ENCODE data around the gene CAMK1.
A peak's percentile ranks its signal among the peaks of the same experiment; 100 is the strongest.

Gene CAMK1

DNA sequence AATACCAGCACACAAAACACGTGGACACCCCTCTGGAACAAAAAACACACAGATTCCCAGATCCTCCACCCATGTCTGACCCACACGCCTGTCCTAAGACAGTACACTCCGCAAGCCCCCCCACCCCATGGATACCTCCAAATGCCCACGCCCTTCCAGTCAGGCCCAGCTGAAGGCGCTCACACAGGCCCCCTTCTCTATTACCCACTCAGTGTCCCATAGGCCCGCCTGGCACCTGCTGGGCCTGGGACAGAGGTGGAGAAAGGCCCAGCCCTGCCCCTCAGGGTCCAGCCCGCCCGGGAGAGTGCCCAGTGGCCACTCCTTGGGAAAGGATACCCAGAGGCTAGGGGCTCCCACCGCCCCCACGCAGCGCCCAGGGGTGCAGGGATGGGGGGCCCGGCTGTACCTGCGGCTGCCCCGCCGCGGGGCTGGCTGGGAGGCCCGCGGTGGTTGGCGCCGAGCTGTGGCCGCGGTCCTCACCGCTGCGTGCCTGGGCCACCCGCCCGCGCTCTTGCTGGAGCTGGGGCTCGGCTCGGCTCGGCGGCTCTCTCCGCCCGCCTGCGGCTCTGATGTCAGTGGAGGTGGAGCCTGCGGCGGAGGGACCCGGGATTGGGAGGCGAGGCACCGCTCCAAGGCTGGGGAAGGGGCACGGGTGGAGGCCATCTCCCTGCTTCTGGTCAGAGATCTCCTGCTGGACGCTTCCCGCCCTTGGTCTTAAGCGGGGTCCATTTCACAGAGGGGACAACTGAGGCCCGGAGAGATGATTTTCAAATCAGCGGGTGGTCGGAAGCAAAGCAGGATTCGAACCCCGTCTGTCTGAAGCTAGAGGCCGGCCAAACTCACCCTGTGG lies at the start of gene CAMK1:
Gene CAMK1 (minus strand): TSS at position 522 of the 850 bp plus-strand sequence. CDS start 2,198 bp downstream, outside the sequence.
- Mint-ChIP-seq H3K4me1 (peaks cover 27% of the 10 kb centered on the region), H3K27ac (ENCODE audit: low read depth) (peak within 1 kb of the TSS; percentile 80), H3K9me3 (no peaks in the 10 kb centered on the region), H3K36me3 (ENCODE audit: insufficient read depth) (no peaks in the 10 kb centered on the region), H3K4me3 (peak within 1 kb of the TSS; percentile 25), H3K27me3 (no peaks in the 10 kb centered on the region)
- DNase-seq (ENCODE audit: low spot score in 2 of 2) (no peak), ATAC-seq (replicated peaks; ENCODE audit: extremely low read depth, poor library complexity, severe bottlenecking) (peak; percentile 75)

DNA sequence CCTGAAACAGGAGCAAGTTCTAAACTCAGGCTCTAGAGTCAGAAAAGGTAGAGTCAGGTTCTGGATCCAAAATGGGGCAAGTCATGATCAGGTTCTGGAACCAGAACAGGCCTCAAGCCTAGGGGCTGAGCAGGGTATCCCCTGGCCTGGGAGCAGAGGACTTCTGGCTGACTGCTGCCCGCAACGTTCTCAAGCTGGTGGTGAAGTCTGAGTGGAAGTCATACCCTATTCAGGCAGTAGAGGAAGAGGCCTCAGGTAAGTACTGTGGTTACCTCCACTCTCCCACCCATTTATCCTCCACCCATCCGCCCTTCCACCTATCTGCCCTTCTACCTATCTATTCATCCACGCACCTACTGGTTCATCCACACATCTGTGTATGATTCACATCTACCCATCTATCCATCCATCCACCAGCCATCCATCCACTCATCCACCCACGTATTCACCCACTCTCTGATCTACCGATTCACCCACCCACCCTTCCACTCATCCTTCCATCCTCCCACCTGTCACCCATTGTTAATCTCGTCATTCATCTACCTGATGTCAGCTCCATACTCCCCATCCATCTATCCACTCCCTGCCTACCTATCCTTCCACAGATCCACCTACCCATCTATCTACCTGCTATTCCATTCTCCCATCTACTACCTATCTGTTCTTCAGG lies 49.1 kb upstream of the CAMK1 start:
- H3K4me1 Mint-ChIP-seq: no peaks in the 10 kb centered on the region
- H3K36me3 Mint-ChIP-seq (ENCODE audit: insufficient read depth): peaks cover 8% of the 10 kb centered on the region
- ATAC-seq (replicated peaks; ENCODE audit: extremely low read depth, poor library complexity, severe bottlenecking): no peak

DNA sequence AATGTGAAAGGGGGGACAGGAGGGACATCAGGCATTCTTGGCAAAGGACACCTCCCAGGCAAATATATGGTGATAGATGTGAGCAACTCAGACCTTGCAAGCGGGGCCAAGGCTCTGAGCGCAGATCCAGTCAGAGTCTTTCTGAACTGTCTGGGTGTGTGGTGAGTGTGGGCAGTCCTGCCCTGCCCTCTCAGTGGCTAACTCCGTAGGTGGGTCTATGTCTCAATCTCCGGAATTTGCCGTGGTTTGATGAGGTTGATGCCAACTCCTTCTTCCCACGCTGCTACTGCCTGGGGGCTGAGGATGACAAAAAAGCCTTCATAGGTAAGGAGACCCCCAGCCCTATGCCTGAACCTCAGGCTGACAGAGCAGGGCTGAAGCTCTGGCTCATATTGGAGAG lies 47.7 kb upstream of the CAMK1 start:
- no peaks in the 10 kb centered on the region for H3K4me1 Mint-ChIP-seq
- no peak overlapping the region for H3K4me3 Mint-ChIP-seq
- DNase-seq (ENCODE audit: low spot score in 2 of 2) (no peak), ATAC-seq (replicated peaks; ENCODE audit: extremely low read depth, poor library complexity, severe bottlenecking) (no peak)
- peaks cover 13% of the 10 kb centered on the region for H3K36me3 Mint-ChIP-seq (ENCODE audit: insufficient read depth)
- H3K9me3 Mint-ChIP-seq: no peaks in the 10 kb centered on the region
- no peak overlapping the region for H3K27ac Mint-ChIP-seq (ENCODE audit: low read depth)
- no peaks in the 10 kb centered on the region for H3K27me3 Mint-ChIP-seq

More for the DNA sequence above, 49.1 kb upstream of the CAMK1 start:
- H3K4me3 Mint-ChIP-seq: no peak overlapping the region
- DNase-seq (ENCODE audit: low spot score in 2 of 2): no peak
- H3K27me3 Mint-ChIP-seq: no peaks in the 10 kb centered on the region
- no peak overlapping the region for H3K27ac Mint-ChIP-seq (ENCODE audit: low read depth)
- no peaks in the 10 kb centered on the region for H3K9me3 Mint-ChIP-seq

DNA sequence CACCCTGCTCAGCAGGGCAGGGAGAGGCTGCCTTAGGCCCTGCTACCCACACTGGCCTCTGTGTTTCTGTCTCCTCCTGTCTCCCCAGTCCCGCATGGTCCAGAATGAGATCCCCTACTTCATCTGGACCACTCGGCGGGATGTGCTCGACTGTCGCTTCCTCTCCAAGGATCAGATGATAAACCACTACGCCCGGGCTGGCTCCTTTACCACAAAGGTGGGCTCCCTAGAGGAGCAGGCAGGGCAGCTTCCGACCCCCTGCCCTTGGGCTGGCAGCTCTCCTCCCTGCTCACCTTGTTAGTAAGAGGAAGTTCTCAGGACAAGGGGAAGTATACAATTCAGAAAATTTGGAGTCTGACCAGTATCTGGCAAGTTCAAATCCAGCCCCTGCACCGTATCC lies 46.2 kb upstream of the CAMK1 start:
- peaks cover 9% of the 10 kb centered on the region for H3K36me3 Mint-ChIP-seq (ENCODE audit: insufficient read depth)
- H3K27ac Mint-ChIP-seq (ENCODE audit: low read depth): no peak overlapping the region
- no peaks in the 10 kb centered on the region for H3K27me3 Mint-ChIP-seq
- no peaks in the 10 kb centered on the region for H3K9me3 Mint-ChIP-seq
- ATAC-seq (replicated peaks; ENCODE audit: extremely low read depth, poor library complexity, severe bottlenecking) (no peak), DNase-seq (ENCODE audit: low spot score in 2 of 2) (no peak)
- peaks cover 10% of the 10 kb centered on the region for H3K4me1 Mint-ChIP-seq
- H3K4me3 Mint-ChIP-seq: no peak overlapping the region

DNA sequence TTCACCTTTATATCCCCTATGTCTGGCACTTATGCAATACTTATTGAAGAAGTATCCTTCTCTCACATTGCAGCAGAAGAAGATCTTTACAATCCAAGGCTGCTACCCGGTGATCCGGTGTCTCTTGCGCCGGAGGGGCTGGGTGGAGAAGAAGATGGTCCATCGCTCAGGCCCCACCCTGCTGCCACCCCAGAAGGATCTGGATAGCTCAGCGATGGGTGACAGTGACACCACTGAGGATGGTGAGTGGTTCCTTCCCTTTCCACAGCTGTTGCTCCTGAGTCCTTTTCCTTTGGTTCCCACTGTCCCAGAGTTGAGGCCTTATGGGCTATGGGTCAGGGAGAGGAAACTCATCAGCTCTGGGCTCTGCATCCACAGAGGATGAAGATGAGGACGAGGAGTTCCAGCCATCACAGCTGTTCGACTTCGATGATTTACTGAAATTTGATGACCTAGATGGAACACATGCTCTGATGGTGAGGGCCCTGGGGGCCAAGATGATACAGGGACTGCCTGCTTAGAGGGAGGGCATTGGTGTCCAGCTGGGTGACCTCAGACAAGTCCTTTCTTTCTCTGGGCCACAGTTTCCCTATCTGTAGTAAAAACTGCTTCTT lies 43.2 kb upstream of the CAMK1 start:
- ATAC-seq (replicated peaks; ENCODE audit: extremely low read depth, poor library complexity, severe bottlenecking) (no peak), DNase-seq (ENCODE audit: low spot score in 2 of 2) (no peak)
- Mint-ChIP-seq H3K27me3 (no peaks in the 10 kb centered on the region), H3K27ac (ENCODE audit: low read depth) (peak overlapping the region; percentile 6), H3K4me3 (no peak overlapping the region), H3K9me3 (no peaks in the 10 kb centered on the region), H3K36me3 (ENCODE audit: insufficient read depth) (peaks cover 15% of the 10 kb centered on the region), H3K4me1 (peaks cover 33% of the 10 kb centered on the region)

DNA sequence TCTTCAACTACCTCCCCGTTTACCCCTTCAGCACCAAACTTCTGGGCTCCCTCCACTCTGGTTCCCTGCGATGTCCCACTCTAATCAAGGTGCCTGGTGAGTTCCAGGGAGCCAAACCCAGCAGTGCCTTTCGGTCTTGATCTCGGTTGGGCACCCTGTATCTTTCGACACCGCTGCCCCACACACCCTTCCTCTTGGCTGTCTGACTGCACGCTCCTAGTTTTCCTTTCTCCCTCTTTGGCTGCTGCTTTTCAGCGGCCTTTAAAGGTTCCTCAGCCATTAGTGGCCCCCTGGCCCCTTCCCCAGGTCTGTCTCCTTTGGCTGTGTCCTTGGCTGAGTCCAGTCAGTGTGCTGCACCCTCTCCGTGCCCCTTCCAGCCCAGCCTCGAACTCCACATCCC lies 41.1 kb upstream of the CAMK1 start:
- Mint-ChIP-seq H3K36me3 (ENCODE audit: insufficient read depth) (peaks cover 24% of the 10 kb centered on the region), H3K27me3 (no peaks in the 10 kb centered on the region), H3K27ac (ENCODE audit: low read depth) (peak overlapping the region; percentile 93), H3K9me3 (no peaks in the 10 kb centered on the region), H3K4me1 (peaks cover 38% of the 10 kb centered on the region), H3K4me3 (peak overlapping the region; percentile 73)
- ATAC-seq (replicated peaks; ENCODE audit: extremely low read depth, poor library complexity, severe bottlenecking): no peak
- no peak for DNase-seq (ENCODE audit: low spot score in 2 of 2)

DNA sequence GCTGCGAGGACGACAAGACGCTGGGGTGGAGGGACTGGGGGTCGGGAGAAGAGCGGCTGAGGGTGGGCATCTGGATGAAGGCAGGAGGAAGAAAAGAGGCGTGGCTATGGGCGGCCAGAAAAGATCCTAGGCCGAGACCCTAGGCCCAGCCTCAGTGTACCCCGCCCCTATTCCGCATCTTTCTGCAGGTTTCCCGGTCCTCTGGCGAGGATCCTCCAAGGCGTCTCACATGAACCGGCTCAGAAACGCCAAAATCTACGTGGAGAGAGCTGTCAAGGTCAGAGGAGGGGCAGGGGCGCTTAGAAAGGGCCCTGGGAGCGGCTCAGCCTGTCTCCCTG lies 40.7 kb upstream of the CAMK1 start:
- Mint-ChIP-seq H3K4me1 (peaks cover 38% of the 10 kb centered on the region), H3K27me3 (no peaks in the 10 kb centered on the region), H3K4me3 (peak overlapping the region; percentile 73), H3K9me3 (no peaks in the 10 kb centered on the region), H3K27ac (ENCODE audit: low read depth) (peak overlapping the region; percentile 93), H3K36me3 (ENCODE audit: insufficient read depth) (peaks cover 28% of the 10 kb centered on the region)
- DNase-seq (ENCODE audit: low spot score in 2 of 2): no peak
- ATAC-seq (replicated peaks; ENCODE audit: extremely low read depth, poor library complexity, severe bottlenecking): no peak

DNA sequence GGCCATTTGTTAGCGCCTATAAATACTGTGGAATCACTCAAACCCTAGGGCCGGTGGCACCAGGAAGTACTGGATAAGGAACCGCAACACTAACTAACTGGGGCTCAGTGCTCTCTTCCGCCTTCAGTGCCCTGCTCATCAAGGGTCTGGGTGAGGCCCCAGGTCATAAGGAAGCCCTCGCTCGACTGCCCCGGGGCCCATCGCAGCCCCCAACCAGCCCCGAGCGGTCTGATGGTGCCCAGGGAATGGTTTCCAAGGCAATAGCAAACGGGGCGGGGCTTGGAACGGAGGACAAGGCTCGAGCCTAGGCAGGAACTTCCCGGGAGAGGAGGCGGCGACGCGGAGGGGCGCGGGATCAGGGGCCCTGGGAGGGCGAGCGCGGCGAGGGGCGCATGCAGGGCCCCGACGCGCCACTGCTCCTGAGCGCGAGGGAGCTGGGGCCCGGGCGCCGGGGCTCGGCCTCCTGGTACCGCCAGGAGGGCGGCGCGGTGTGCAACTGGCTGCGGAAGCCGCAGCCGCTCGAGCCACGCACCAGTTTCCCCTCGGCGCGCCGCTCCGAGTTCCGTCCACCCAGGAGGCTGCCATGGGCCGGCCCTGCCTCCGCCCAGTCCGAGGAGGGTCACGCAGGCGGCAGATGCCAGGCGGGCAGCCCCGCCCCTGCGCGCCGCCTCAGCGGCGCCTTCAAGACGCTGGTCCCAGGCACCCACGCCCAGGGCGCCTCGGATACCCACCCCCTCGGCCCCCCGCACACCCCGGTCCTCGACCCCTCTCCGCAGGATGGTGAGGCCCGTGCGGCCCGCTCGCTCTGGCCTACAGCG lies 40.1 kb upstream of the CAMK1 start, which contains the start of gene TTLL3:
Gene TTLL3 (plus strand): TSS at position 648 of the 818 bp plus-strand sequence. CDS start 400 bp downstream, outside the sequence.
- no peaks in the 10 kb centered on the region for H3K27me3 Mint-ChIP-seq
- H3K27ac Mint-ChIP-seq (ENCODE audit: low read depth): peak within 1 kb of the TSS; percentile 98
- H3K9me3 Mint-ChIP-seq: no peaks in the 10 kb centered on the region
- H3K4me1 Mint-ChIP-seq: peaks cover 38% of the 10 kb centered on the region
- peak within 1 kb of the TSS; percentile 73 for H3K4me3 Mint-ChIP-seq
- peaks cover 32% of the 10 kb centered on the region for H3K36me3 Mint-ChIP-seq (ENCODE audit: insufficient read depth)
- ATAC-seq (replicated peaks; ENCODE audit: extremely low read depth, poor library complexity, severe bottlenecking) (peak; percentile 64), DNase-seq (ENCODE audit: low spot score in 2 of 2) (peak; percentile 18 to 22)

DNA sequence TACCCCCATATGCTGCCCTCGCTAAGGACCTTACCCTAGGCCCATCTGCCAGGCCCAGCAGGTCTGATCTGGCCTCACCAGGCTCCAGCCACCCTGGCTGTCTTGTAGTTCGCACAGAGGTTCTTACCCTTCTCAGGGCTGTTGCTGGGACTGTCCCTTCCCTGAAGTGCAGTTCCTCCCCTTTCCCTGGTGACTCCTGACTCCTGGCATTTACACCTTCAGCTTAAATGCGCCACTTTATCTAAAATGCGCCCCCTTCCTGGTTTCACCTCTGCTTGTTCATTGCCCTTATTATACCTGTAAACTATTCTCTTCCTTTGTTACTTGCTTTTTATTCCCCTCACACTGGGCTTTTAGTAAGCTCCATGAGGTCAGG lies 39.5 kb upstream of the CAMK1 start:
- peak overlapping the region; percentile 73 for H3K4me3 Mint-ChIP-seq
- ATAC-seq (replicated peaks; ENCODE audit: extremely low read depth, poor library complexity, severe bottlenecking) (no peak), DNase-seq (ENCODE audit: low spot score in 2 of 2) (no peak)
- H3K27ac Mint-ChIP-seq (ENCODE audit: low read depth): peak overlapping the region; percentile 98
- H3K27me3 Mint-ChIP-seq: no peaks in the 10 kb centered on the region
- no peaks in the 10 kb centered on the region for H3K9me3 Mint-ChIP-seq
- H3K4me1 Mint-ChIP-seq: peaks cover 43% of the 10 kb centered on the region
- H3K36me3 Mint-ChIP-seq (ENCODE audit: insufficient read depth): peaks cover 33% of the 10 kb centered on the region

DNA sequence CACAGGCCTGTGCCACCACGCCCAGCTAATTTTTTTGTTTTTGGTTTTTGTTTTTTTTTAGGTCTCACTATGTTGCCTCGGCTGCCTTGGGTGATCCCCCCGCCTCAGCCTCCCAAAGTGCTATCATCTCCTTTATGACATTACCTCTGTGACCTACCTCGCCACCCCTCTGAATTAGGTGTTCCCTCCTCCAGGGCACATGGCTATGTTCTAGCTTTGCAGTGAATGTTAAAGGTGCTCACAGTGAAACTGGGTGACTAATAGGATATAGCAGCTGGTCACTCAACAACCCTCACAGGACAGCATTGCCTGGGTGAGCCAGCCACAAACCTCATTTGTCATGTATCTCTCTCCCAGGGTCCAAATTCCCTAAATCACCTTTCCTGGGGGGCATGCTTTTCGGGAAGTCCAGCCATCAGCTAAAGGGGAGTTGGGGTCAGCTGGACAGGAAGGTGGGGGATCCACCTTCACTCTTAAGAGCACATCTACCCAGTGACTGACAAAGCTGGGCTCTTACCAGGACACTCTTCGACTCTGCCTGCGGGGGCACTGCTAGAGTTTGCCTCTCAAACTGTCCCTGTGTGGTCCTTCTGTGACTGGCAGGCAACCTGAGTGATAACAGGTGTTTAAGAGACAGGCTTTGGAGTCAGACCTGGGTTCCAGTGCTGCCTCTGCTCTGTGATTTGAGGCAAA lies 38.7 kb upstream of the CAMK1 start:
- Mint-ChIP-seq H3K9me3 (no peaks in the 10 kb centered on the region), H3K27ac (ENCODE audit: low read depth) (peak overlapping the region; percentile 98), H3K4me1 (peaks cover 51% of the 10 kb centered on the region), H3K36me3 (ENCODE audit: insufficient read depth) (peaks cover 40% of the 10 kb centered on the region), H3K27me3 (no peaks in the 10 kb centered on the region), H3K4me3 (peak overlapping the region; percentile 73)
- ATAC-seq (replicated peaks; ENCODE audit: extremely low read depth, poor library complexity, severe bottlenecking): peak; percentile 76
- DNase-seq (ENCODE audit: low spot score in 2 of 2): peak in 1 of 2 donors; percentile 28

DNA sequence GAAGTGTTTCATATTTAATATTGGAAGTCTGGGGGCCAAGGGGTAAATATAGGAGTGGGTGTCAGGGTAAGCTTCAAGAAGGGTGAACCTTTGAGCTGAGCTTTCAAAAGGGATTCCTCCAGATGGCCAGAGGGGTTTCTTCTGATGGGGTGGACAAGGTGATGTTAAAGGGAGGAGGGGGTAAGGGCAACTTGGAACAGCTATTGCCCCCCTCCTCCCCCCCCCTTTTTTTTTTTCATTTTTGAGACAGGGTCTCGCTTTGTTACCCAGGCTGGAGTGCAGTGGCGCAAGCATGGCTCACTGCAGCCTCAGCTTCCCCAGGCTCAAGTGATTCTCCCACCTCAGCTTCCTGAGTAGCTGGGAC lies 38.2 kb upstream of the CAMK1 start:
- Mint-ChIP-seq H3K4me1 (peaks cover 56% of the 10 kb centered on the region), H3K27ac (ENCODE audit: low read depth) (peak overlapping the region; percentile 98), H3K9me3 (no peaks in the 10 kb centered on the region), H3K36me3 (ENCODE audit: insufficient read depth) (peaks cover 43% of the 10 kb centered on the region), H3K4me3 (peak overlapping the region; percentile 73), H3K27me3 (no peaks in the 10 kb centered on the region)
- ATAC-seq (replicated peaks; ENCODE audit: extremely low read depth, poor library complexity, severe bottlenecking): no peak
- no peak for DNase-seq (ENCODE audit: low spot score in 2 of 2)
